ENCODE data around the gene KLHL29. TPM values are rescaled to one million over a fixed set of nuclear protein-coding genes. Genes with fewer than 3 reads are reported as not detected.

The KLHL29 gene
- polyA plus RNA-seq, 1 donor from 2014 or later: 42.4 TPM

GRCh38 chr2:23505218-23505983 is 120.4 kb downstream of the KLHL29 start:
- no peak overlapping the region for H3K4me2 ChIP-seq (ENCODE audit: low read length)
- no peak overlapping the region for H3K27ac ChIP-seq (ENCODE audit: low read length)
- TF ChIP-seq REST (IDR thresholded peaks at IDR 0.05; ENCODE audit: borderline replicate concordance) (no peak), TAF1 (IDR thresholded peaks at IDR 0.05; ENCODE audit: low read depth) (no peak), POLR2AphosphoS5 (IDR thresholded peaks at IDR 0.05) (no peak), SMC3 (conservative IDR thresholded peaks at IDR 0.05; ENCODE audit: poor library complexity) (no peak), EZH2 (IDR thresholded peaks at IDR 0.05; ENCODE audit: borderline replicate concordance, insufficient read depth, low read length, poor library complexity, severe bottlenecking) (no peak), CTCF (IDR thresholded peaks at IDR 0.05; ENCODE audit: poor library complexity, severe bottlenecking) (no peak), RAD21 (conservative IDR thresholded peaks at IDR 0.05) (no peak), MXI1 (conservative IDR thresholded peaks at IDR 0.05; ENCODE audit: poor library complexity, severe bottlenecking) (no peak), EP300 (conservative IDR thresholded peaks at IDR 0.05; ENCODE audit: poor library complexity, severe bottlenecking) (no peak)
- no peaks in the 10 kb centered on the region for H3K9me3 ChIP-seq (ENCODE audit: low read length)
- H3K79me2 ChIP-seq (replicated peaks; ENCODE audit: insufficient read depth, low read length): no peaks in the 10 kb centered on the region
- peaks cover 4% of the 10 kb centered on the region for H4K20me1 ChIP-seq (ENCODE audit: insufficient read depth)
- H3K9me2 ChIP-seq (ENCODE audit: insufficient read depth, low read length): no peaks in the 10 kb centered on the region
- H2AFZ ChIP-seq (ENCODE audit: low read depth, low read length): no peak overlapping the region
- H3K4me3 ChIP-seq (ENCODE audit: low read length): no peak overlapping the region
- no peaks in the 10 kb centered on the region for H3K27me3 ChIP-seq (ENCODE audit: insufficient read depth, low read depth, low read length)
- no peaks in the 10 kb centered on the region for H3F3A ChIP-seq (ENCODE audit: insufficient read depth, low read length, poor library complexity, severe bottlenecking)
- no peak overlapping the region for H3K9ac ChIP-seq (ENCODE audit: low read length)
- H3K36me3 ChIP-seq (ENCODE audit: insufficient read depth, low read length): no peaks in the 10 kb centered on the region

GRCh38 chr2:23505984-23506380 is 121.0 kb downstream of the KLHL29 start:
- H3K9me3 ChIP-seq (ENCODE audit: low read length): no peaks in the 10 kb centered on the region
- H2AFZ ChIP-seq (ENCODE audit: low read depth, low read length): no peak overlapping the region
- no peak overlapping the region for H3K4me3 ChIP-seq (ENCODE audit: low read length)
- no peak for TF ChIP-seq RAD21 (conservative IDR thresholded peaks at IDR 0.05)
- no peak for TF ChIP-seq EP300 (conservative IDR thresholded peaks at IDR 0.05; ENCODE audit: poor library complexity, severe bottlenecking)
- no peak for TF ChIP-seq REST (IDR thresholded peaks at IDR 0.05; ENCODE audit: borderline replicate concordance)
- no peak for TF ChIP-seq EZH2 (IDR thresholded peaks at IDR 0.05; ENCODE audit: borderline replicate concordance, insufficient read depth, low read length, poor library complexity, severe bottlenecking)
- TF ChIP-seq SMC3 (conservative IDR thresholded peaks at IDR 0.05; ENCODE audit: poor library complexity): no peak
- TF ChIP-seq CTCF (IDR thresholded peaks at IDR 0.05; ENCODE audit: poor library complexity, severe bottlenecking): no peak
- no peak for TF ChIP-seq MXI1 (conservative IDR thresholded peaks at IDR 0.05; ENCODE audit: poor library complexity, severe bottlenecking)
- no peak for TF ChIP-seq POLR2AphosphoS5 (IDR thresholded peaks at IDR 0.05)
- TF ChIP-seq TAF1 (IDR thresholded peaks at IDR 0.05; ENCODE audit: low read depth): no peak
- H3K79me2 ChIP-seq (replicated peaks; ENCODE audit: insufficient read depth, low read length): no peaks in the 10 kb centered on the region
- H3K27me3 ChIP-seq (ENCODE audit: insufficient read depth, low read depth, low read length): no peaks in the 10 kb centered on the region
- no peaks in the 10 kb centered on the region for H3F3A ChIP-seq (ENCODE audit: insufficient read depth, low read length, poor library complexity, severe bottlenecking)
- no peak overlapping the region for H3K4me2 ChIP-seq (ENCODE audit: low read length)
- H3K36me3 ChIP-seq (ENCODE audit: insufficient read depth, low read length): no peaks in the 10 kb centered on the region
- no peak overlapping the region for H3K27ac ChIP-seq (ENCODE audit: low read length)
- H3K9me2 ChIP-seq (ENCODE audit: insufficient read depth, low read length): no peaks in the 10 kb centered on the region
- H3K9ac ChIP-seq (ENCODE audit: low read length): no peak overlapping the region
- H4K20me1 ChIP-seq (ENCODE audit: insufficient read depth): peaks cover 4% of the 10 kb centered on the region
